Fibroblast of mammary gland (primary cell): ENCODE data around the gene TUBGCP6.

Source experiments
- DNase-seq: peaks from one replicate; pipeline ENCODE4 v3.0.0-alpha.2; 2010; ENCODE audit warnings: low read depth
- H3K4me3 ChIP-seq: 2 replicates; pipeline ENCODE4 v1.5.1; 2011; ENCODE audit warnings: low read depth, mild to moderate bottlenecking, low read length, moderate library complexity; ENCODE audit not compliant: control insufficient read depth
- TF ChIP-seq, protein P1 (sequence below): conservative IDR thresholded peaks from 2 replicates; pipeline ENCODE4 v1.5.1; 2011; ENCODE audit warnings: low read depth, low read length, inconsistent platforms; ENCODE audit not compliant: control insufficient read depth, insufficient read depth

TUBGCP6 gene

DNA sequence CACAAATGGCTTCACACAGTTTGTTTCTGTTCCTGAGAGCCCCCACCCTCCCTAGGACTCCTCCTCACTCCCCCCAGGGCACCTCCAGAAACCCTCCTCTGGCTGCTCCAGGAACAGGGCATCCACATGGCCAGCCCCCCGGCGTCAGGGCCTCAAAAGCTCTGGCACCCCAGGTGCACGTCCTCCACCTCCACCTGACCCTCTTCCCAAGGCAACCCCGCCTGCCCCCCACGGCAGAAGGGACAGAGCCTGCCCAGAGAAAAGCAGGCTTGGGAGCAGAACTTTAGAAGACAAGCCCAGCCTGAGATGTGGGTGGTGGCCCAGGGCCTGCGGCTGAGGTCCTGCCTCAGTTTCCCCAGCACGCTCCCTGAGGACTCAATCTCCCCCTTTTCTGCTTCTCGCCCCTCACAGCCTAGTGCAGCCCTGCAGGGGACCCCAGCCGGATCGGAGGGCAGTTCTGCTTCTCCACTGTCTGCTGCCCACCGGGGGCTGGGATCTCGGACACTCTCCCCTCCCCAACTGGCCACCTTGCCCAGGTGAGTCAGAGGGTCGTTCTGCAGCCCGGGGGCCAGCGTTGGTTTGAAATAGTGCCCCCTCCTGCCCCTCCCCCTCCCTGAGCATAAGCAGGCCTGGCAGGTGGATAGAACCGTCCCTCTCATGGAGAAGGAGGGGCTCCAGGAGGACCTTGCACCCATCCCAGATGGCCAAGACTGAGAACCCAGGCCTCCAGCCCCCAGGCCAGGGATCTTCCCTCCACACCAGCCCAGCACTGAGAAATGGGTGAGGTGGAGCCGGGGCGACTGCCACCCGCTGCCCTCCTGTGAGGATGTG is 61.5 kb downstream of the TUBGCP6 start:
- TF ChIP-seq, protein P1, sequence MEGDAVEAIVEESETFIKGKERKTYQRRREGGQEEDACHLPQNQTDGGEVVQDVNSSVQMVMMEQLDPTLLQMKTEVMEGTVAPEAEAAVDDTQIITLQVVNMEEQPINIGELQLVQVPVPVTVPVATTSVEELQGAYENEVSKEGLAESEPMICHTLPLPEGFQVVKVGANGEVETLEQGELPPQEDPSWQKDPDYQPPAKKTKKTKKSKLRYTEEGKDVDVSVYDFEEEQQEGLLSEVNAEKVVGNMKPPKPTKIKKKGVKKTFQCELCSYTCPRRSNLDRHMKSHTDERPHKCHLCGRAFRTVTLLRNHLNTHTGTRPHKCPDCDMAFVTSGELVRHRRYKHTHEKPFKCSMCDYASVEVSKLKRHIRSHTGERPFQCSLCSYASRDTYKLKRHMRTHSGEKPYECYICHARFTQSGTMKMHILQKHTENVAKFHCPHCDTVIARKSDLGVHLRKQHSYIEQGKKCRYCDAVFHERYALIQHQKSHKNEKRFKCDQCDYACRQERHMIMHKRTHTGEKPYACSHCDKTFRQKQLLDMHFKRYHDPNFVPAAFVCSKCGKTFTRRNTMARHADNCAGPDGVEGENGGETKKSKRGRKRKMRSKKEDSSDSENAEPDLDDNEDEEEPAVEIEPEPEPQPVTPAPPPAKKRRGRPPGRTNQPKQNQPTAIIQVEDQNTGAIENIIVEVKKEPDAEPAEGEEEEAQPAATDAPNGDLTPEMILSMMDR = no peak
- H3K4me3 ChIP-seq = no peak overlapping the region

DNA sequence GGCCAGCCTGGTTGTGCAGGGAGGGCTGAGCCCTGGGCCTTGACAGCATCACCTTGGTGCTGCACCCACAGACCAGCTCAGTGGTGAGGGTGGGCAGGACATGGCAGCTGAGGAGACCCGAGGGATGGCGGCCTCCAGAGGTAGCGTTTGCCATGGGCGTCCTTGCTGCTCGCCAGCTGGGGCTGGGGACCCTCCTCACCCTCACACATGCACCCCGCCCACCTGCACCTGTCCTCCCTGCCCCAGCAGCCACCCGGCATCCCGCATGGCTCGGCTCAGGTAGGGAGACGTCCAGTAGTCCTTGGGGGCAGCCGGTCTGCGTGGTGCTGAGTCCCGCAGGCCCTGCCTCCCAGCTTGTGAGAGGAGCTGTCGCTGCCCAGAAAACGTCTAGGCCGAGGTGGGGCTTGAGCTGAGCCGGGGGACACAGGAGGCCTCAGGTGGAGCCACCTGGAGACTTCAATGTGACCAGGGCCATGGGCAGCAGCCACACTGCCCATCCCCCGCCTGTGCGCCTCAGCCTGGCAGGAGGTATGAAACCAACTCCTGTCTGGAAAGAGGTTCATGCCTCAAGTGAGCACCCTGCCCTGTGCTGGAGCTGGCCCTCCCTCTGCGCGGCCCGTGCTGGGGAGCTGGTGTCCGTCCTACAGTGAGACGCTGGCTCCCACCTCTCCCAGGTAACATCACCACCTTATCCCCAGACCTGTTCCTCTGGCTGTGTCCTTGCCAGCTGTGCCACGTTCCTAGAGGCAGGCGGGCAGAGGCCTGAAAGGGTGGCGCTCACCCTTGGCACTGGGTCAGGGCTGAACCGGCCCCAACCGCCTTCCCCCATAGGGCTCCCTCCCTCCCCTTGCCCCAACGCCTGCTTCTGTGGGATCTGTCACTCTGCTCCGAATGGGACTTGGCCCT is 62.4 kb downstream of the TUBGCP6 start:
- no peak for DNase-seq
- TF ChIP-seq, protein P1 = no peak
- no peak overlapping the region for H3K4me3 ChIP-seq

More for the DNA sequence above, 61.5 kb downstream of the TUBGCP6 start:
- DNase-seq = no peak

DNA sequence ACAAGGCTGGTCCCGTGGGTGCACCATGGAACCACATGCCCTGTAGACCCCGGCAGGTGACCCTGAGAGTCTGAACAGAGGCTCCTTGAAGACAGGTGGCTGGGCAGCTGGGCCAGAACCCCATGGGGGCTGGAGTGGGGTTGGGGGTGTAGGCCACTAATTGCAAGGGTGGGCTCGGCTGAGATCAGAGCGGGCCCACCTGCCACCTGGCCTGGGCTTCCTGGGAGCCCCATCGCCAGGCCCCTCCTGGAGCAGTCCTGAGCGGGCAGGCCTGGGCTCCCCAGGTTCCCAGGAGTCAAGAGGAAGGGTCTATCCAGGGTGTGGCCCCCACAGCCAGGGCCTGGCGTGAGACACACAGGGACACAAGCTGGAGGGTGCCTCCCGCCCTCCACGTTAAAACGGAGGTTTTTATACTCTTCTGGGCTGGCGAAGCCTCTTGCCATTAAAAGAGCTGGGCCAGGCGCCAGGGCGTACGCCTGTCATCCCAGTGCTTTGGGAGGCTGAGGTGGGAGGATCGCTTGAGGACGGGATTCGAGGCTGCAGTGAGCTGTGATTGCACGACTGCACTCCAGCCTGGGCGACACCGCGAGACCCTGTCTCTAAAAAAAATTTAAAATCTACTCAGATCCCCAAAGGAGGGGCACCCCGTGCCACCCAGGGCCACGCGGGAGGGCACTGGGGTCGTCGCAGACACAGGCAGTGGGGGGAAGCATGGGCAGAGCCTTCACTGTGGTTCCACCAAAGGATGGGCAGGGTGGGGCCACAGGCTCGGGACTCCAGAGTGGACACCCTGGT is 63.9 kb downstream of the TUBGCP6 start:
- no peak overlapping the region for H3K4me3 ChIP-seq
- TF ChIP-seq, protein P1 = no peak

DNA sequence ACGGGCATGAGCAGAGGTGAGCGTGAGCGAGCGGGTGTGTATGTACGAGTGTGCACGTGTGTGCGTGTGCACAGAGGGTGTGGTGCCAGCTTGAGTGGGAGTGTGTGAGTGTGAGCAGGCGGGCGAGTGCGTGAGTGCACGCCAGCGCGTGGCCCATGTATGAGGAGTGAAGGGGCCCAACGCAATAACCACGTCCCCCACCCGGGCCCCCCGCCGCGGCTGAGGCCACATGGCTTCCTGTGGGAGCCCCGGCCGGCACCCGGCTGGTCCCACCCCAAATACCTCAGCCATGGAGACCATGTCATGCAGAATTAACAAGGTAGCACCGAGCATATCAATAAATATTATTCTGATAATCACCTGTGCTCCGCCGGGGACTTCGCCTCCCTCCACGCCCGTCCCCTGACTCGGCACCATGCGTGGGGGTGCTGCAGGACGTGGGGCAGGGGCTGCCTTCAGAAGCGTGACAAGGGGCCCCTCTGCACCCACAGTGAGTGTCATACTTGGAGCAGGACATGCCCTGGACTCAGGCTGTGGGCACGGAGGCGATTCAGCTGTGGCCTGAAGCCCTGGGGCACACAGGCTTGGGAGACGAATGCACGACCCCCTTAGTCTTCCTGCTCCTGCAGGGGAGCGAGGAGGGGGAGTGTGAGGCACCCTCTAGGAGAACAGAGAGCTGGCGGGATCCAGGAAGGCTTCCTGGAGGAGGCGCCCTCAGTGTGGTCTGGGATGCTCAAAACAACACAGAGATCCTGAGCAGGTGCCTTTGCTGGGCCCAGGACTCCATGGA is 64.7 kb downstream of the TUBGCP6 start:
- TF ChIP-seq, protein P1 = no peak
- H3K4me3 ChIP-seq = no peak overlapping the region
- no peak for DNase-seq

More for the DNA sequence above, 63.9 kb downstream of the TUBGCP6 start:
- DNase-seq = no peak

DNA sequence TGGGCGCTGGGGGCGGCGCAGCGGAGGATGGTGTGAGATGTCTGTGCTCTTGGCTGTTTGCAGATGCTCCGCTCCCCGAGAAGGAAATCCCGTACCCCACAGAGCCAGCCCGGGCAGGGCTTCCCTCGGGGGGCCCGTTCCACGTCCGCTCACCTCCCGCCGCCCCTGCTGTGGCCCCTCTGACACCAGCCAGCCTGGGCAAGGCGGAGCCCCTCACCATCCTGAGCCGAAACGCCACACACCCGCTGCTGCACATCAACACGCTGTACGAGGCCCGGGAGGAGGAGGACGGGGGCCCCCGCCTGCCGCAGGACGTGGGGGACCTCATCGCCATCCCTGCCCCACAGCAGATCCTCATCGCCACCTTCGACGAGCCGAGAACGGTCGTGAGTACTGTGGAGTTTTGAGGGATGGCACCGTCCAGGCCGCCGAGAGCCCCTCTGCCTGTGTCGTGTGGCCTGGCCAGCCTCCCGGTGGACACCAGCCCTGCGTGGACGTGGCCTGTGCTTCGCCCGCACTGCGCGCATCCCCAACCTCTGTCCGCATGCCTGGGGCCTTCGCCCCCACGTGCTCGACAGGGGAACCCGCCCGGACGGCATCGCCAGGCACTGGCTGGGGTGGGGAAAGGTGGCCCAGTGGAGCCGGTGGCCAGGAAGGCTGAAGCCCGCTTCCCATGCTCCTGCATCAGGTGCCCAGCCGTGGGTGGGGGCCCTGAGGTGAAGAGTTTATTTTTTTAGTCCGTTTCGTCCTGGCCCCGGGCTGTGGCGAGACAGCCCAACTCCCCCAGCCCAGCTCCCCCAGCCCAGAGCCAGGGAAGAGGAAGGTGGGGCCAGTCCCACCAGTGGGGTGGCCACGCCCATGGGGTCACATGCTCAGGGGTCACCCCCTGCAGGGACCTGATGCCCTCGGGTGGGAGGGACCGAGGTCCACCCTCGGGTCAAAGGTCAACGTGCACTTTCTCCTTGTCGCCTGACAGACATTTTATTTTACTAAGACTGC is 65.7 kb downstream of the TUBGCP6 start:
- TF ChIP-seq, protein P1 = no peak
- no peak for DNase-seq
- H3K4me3 ChIP-seq = no peak overlapping the region
